HG03039 (cell line): Measurements from ENCODE around the gene ANO5.

Source experiments
- ATAC-seq: cut with Tn5 transposase; IDR thresholded peaks from one replicate; pipeline ENCODE4 v1.9.1; 2021; ENCODE audit warnings: mild to moderate bottlenecking, moderate library complexity; ENCODE audit not compliant: unreplicated experiment

ANO5 gene

GRCh38 chr11:22192642-22193347, at the start of gene ANO5:
Gene ANO5, plus strand, starts transcription at chr11:22193085. Its CDS starts 408 bp downstream, at chr11:22193493.
- peak; percentile 59 for ATAC-seq

- no peak for ATAC-seq
Observed at GRCh38 chr11:22151649-22152197, 41.2 kb upstream of the ANO5 start.

- ATAC-seq, result no peak
Observed at GRCh38 chr11:22157531-22157930, 35.4 kb upstream of the ANO5 start.

- no peak for ATAC-seq
Observed at GRCh38 chr11:22161489-22161888, 31.4 kb upstream of the ANO5 start.

GRCh38 chr11:22162756-22163155, 30.1 kb upstream of the ANO5 start:
- ATAC-seq, result no peak

- peak; percentile 66 for ATAC-seq
Observed at GRCh38 chr11:22163394-22163797, 29.5 kb upstream of the ANO5 start.

- ATAC-seq, result no peak
Observed at GRCh38 chr11:22165087-22165486, 27.8 kb upstream of the ANO5 start.

- ATAC-seq, result no peak
Observed at GRCh38 chr11:22165759-22166513, 26.9 kb upstream of the ANO5 start.

- ATAC-seq, result no peak
Observed at GRCh38 chr11:22169833-22170232, 23.1 kb upstream of the ANO5 start.

- no peak for ATAC-seq
Observed at GRCh38 chr11:22173532-22173931, 19.4 kb upstream of the ANO5 start.

GRCh38 chr11:22177186-22177585, 15.7 kb upstream of the ANO5 start:
- no peak for ATAC-seq

GRCh38 chr11:22179626-22180025, 13.3 kb upstream of the ANO5 start:
- ATAC-seq, result no peak

- ATAC-seq, result no peak
Observed at GRCh38 chr11:22180131-22180530, 12.8 kb upstream of the ANO5 start.

- ATAC-seq, result no peak
Observed at GRCh38 chr11:22189660-22190059, 3.2 kb upstream of the ANO5 start.

GRCh38 chr11:22190827-22191463, 1.9 kb upstream of the ANO5 start:
- peak; percentile 34 for ATAC-seq

GRCh38 chr11:22192289-22192641, 620 bp upstream of the ANO5 start:
- ATAC-seq, result no peak

GRCh38 chr11:22193348-22194051, 615 bp downstream of the ANO5 start:
- ATAC-seq, result peak; percentile 23

GRCh38 chr11:22194306-22194705, 1.4 kb downstream of the ANO5 start:
- no peak for ATAC-seq

GRCh38 chr11:22194907-22195306, 2.0 kb downstream of the ANO5 start:
- no peak for ATAC-seq

- ATAC-seq, result no peak
Observed at GRCh38 chr11:22197139-22198005, 4.5 kb downstream of the ANO5 start.
